Skeletal muscle tissue (tissue), 4 donors: ENCODE results near the gene B4GALNT2. TPM values are rescaled to one million over a fixed set of nuclear protein-coding genes. Genes with fewer than 3 reads are reported as not detected.
"Not testable (repeated sequence)": the region's sequence is repeated elsewhere in the genome, so short reads cannot be mapped to it uniquely, and the experiment has no call there.

Source experiments
- H3K27ac ChIP-seq: one replicate; pipeline ENCODE4 v1.7.0; 2013; ENCODE audit warnings: mild to moderate bottlenecking, low read depth, low read length, inconsistent platforms
- H3K27me3 ChIP-seq, 3 donors: one replicate each; pipeline ENCODE4 v1.7.0; 2013; ENCODE audit warnings: low read length in 3 of 3; ENCODE audit not compliant: control insufficient read depth in 3 of 3, insufficient read depth in 3 of 3
- H3K36me3 ChIP-seq, 3 donors: one replicate each; pipeline ENCODE4 v1.7.0; 2013; ENCODE audit warnings: low read length in 3 of 3; ENCODE audit not compliant: control insufficient read depth in 3 of 3, insufficient read depth in 3 of 3
- H3K4me1 ChIP-seq, 3 donors: one replicate each; pipeline ENCODE4 v1.7.0; 2013; ENCODE audit warnings: low read length in 3 of 3, mild to moderate bottlenecking in 3 of 3; ENCODE audit not compliant: control insufficient read depth in 3 of 3, insufficient read depth in 3 of 3
- H3K4me3 ChIP-seq, 3 donors: one replicate each; pipeline ENCODE4 v1.7.0; 2013; ENCODE audit warnings: low read length in 3 of 3
- H3K9ac ChIP-seq, 3 donors: one replicate each; pipeline ENCODE4 v1.7.0; 2013; ENCODE audit warnings: low read length in 3 of 3, mild to moderate bottlenecking in 3 of 3, moderate library complexity in 2 of 3, low read depth in 1 of 3
- H3K9me3 ChIP-seq, 3 donors: one replicate each; pipeline ENCODE4 v1.7.0; 2013; ENCODE audit warnings: low read length in 3 of 3; ENCODE audit not compliant: control insufficient read depth in 3 of 3
- total RNA-seq: library from RNA; depleted of rRNA; stranded (reverse); fragments of >200 nt; gene quantifications from one replicate; pipeline ENCODE4 v1.2.3, GENCODE V29; 2014
- donor health status: Osteomylitis.

Gene B4GALNT2
- total RNA-seq, 1 donor from 2014 or later: not detected

DNA sequence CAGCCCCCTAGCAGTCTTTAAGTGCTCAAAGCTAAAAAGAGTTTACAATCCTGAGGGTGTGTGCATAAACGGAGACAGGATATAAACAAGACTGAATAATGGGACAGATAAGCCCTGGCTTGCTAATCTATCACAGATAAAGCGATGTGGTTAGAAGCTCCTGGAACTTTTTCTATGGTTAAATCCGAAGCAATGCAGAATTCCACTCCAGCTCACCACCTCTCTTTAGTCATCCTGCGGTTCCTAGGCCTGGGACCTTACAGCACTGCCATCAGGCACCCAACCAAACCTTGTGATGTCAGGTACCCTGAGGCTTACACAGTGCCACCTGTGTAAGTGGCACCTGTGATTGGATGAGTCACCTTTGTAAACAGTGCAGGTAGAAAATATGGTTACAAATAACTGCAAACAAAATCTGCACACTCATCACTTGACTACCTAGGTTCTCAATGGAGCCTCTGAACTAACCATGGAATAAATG is 31.5 kb upstream of the B4GALNT2 start:
- no peak overlapping the region for H3K27ac ChIP-seq
- H3K4me1 ChIP-seq: no peaks in the 10 kb centered on the region
- no peak overlapping the region for H3K4me3 ChIP-seq
- H3K9me3 ChIP-seq: no peaks in the 10 kb centered on the region
- H3K36me3 ChIP-seq: no peaks in the 10 kb centered on the region
- H3K27me3 ChIP-seq: peaks cover 0 to 16% (median 9%) of the 10 kb centered on the region in 3 donors
- H3K9ac ChIP-seq: no peak overlapping the region

- not testable (repeated sequence) for H3K9ac ChIP-seq, H3K9me3 ChIP-seq, H3K36me3 ChIP-seq, H3K27ac ChIP-seq, H3K4me3 ChIP-seq, H3K4me1 ChIP-seq
- peaks cover 0 to 16% (median 9%) of the 10 kb centered on the region in 3 donors for H3K27me3 ChIP-seq
Observed at GRCh38 chr17:49103360-49103759, 29.2 kb upstream of the B4GALNT2 start.

DNA sequence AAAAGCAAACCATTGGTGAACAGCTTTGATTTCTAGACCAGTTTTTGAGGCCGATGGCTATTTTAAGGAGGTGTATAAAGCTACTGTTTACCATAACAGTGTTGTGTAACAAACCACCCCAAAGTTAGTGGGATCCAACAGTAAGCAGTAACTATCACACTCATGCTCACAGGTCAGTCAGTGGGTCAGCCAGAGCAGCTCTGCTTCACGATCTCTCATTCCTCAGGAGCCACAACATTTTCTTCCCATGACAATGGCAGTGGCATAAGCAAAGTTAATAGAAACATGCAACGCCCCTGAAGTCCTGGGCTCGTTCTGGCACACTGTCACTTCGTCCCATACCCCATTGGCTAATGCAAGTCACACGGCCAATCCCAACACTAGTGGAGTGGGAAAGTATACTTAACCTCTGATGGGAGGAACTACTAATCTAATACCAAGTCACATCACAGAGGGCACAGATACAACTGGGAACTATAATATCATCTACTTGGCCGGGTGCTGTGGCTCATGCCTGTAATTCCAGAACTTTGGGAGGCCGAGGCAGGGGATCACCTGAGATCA is 28.0 kb upstream of the B4GALNT2 start:
- Histone ChIP-seq H3K9me3 (no peaks in the 10 kb centered on the region), H3K36me3 (no peaks in the 10 kb centered on the region), H3K9ac (no peak overlapping the region), H3K4me1 (no peaks in the 10 kb centered on the region), H3K27me3 (peaks cover 0 to 16% (median 7%) of the 10 kb centered on the region in 3 donors), H3K4me3 (no peak overlapping the region), H3K27ac (no peak overlapping the region)

DNA sequence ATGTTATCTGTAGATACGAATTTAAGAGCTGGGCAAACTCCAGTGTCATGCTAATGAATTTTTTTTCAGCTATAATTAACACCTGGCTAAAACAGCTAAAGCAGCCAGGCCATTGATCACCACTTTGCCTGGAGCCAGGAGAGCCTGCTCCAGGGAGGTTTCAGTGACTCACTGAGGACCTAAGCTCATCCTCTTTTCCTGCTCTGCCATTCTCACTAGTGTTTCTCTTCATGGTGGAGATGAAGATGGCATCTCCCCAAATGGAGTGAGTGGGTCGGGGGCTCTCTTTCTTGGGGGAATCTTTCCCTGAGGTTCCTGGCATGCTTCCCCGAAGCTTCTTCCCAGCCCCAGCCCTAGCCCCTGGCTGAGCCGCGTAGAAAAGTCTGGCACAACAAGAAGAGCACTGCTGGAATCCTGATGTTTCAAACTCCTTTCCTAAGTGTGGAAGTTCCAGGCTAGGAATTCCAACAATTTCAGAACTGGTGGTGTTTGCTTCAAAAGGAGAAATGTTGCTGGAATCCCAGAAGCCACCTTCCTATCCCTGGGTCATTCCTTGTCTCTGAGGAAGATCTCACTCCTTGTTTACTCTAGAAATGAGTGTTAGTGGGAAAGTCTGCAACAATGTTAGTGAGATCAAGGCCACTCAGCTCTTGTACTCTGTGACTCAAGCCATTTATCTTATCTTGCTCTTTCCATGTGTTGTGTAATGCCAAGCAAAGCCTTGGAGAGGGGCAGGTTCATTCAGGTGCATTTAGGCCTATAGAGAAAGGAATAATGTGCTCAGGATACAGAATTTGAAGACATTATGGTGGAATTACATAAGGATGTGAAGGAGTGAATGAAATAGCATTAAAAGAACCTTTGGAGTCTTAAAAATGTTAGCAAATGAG is 26.0 kb upstream of the B4GALNT2 start:
- H3K4me3 ChIP-seq: no peak overlapping the region
- no peaks in the 10 kb centered on the region for H3K9me3 ChIP-seq
- no peak overlapping the region for H3K9ac ChIP-seq
- H3K4me1 ChIP-seq: no peaks in the 10 kb centered on the region
- H3K27ac ChIP-seq: no peak overlapping the region
- H3K36me3 ChIP-seq: no peaks in the 10 kb centered on the region
- peaks cover 0 to 13% (median 5%) of the 10 kb centered on the region in 3 donors for H3K27me3 ChIP-seq

DNA sequence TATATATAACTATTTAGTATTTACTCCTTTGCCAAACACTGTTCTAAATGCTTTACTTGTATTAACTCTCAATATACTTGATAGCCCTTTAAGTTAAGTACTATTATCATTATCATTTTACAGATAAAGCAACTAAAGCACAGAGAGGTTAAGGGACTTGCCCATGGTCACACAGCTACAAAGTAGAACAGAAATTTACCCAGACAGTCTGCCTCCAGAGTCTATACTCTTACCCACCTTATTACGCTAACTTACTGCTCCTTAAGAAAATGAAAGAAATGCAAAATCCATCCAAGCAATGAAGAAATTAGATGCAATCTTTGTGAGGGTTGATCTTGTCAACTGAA is 25.4 kb upstream of the B4GALNT2 start:
- Histone ChIP-seq H3K4me3 (no peak overlapping the region), H3K4me1 (no peaks in the 10 kb centered on the region), H3K27ac (no peak overlapping the region), H3K9me3 (no peaks in the 10 kb centered on the region), H3K27me3 (peaks cover 0 to 13% (median 5%) of the 10 kb centered on the region in 3 donors), H3K36me3 (no peaks in the 10 kb centered on the region), H3K9ac (no peak overlapping the region)

GRCh38 chr17:49108318-49108717 is 24.3 kb upstream of the B4GALNT2 start:
- no peaks in the 10 kb centered on the region for H3K9me3 ChIP-seq
- no peaks in the 10 kb centered on the region for H3K36me3 ChIP-seq
- no peak overlapping the region for H3K9ac ChIP-seq
- H3K27ac ChIP-seq: no peak overlapping the region
- peaks cover 0 to 17% (median 5%) of the 10 kb centered on the region in 3 donors for H3K27me3 ChIP-seq
- H3K4me3 ChIP-seq: no peak overlapping the region
- no peaks in the 10 kb centered on the region for H3K4me1 ChIP-seq

DNA sequence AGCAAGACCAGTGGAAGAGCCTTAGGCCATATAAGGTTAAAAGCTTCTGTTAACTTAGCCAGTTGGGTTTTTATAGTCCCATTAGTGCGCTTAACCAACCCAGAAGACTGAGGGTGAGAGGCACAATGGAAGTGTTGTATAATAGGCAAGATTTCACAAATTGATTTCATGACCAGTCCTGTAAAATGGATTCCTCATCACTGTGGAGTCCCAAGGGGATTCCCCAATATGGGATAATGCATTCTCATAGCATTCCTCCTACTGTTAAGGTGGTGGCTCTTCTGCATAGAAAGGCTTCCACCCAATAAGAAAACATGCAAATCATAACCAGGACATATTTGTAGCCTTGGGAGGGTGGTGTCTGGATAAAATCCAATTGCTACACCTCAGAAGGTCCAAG is 22.1 kb upstream of the B4GALNT2 start:
- Histone ChIP-seq H3K27me3 (peaks cover 0 to 6% (median 3%) of the 10 kb centered on the region in 3 donors), H3K36me3 (no peaks in the 10 kb centered on the region), H3K27ac (no peak overlapping the region), H3K9me3 (no peaks in the 10 kb centered on the region), H3K4me1 (no peaks in the 10 kb centered on the region), H3K4me3 (no peak overlapping the region), H3K9ac (no peak overlapping the region)

- no peaks in the 10 kb centered on the region for H3K36me3 ChIP-seq
- no peak overlapping the region for H3K9ac ChIP-seq
- no peaks in the 10 kb centered on the region for H3K4me1 ChIP-seq
- H3K9me3 ChIP-seq: no peaks in the 10 kb centered on the region
- peaks cover 0 to 4% (median 3%) of the 10 kb centered on the region in 3 donors for H3K27me3 ChIP-seq
- no peak overlapping the region for H3K4me3 ChIP-seq
- H3K27ac ChIP-seq: no peak overlapping the region
Observed at GRCh38 chr17:49111934-49112333, 20.6 kb upstream of the B4GALNT2 start.

GRCh38 chr17:49112936-49113335 is 19.6 kb upstream of the B4GALNT2 start:
- Histone ChIP-seq H3K9me3 (no peaks in the 10 kb centered on the region), H3K4me1 (no peaks in the 10 kb centered on the region), H3K4me3 (no peak overlapping the region), H3K36me3 (no peaks in the 10 kb centered on the region), H3K27me3 (peaks cover 3 to 9% (median 8%) of the 10 kb centered on the region in 3 donors), H3K9ac (no peak overlapping the region), H3K27ac (no peak overlapping the region)

GRCh38 chr17:49114703-49115102 is 17.9 kb upstream of the B4GALNT2 start:
- no peaks in the 10 kb centered on the region for H3K9me3 ChIP-seq
- H3K4me1 ChIP-seq: no peaks in the 10 kb centered on the region
- H3K27ac ChIP-seq: no peak overlapping the region
- no peak overlapping the region for H3K9ac ChIP-seq
- no peak overlapping the region for H3K4me3 ChIP-seq
- H3K36me3 ChIP-seq: no peaks in the 10 kb centered on the region
- peaks cover 8 to 13% (median 9%) of the 10 kb centered on the region in 3 donors for H3K27me3 ChIP-seq
